ENCODE data around the gene AK3.
"Not testable (repeated sequence)": the region's sequence is repeated elsewhere in the genome, so short reads cannot be mapped to it uniquely, and the experiment has no call there.

AK3 gene

GRCh38 chr9:4661165-4661564, 79.8 kb downstream of the AK3 start:
- no peaks in the 10 kb centered on the region for H3K79me2 ChIP-seq (ENCODE audit: low read length)
- peak overlapping the region; percentile 70 for H3K4me3 ChIP-seq (ENCODE audit: low read length)
- H2AFZ ChIP-seq (ENCODE audit: low read length), result peak overlapping the region; percentile 42; the same call in 1 of the 2 replicates
- peak overlapping the region; percentile 55; the same call in 1 of the 2 replicates for H3K27ac ChIP-seq (ENCODE audit: low read length)
- H3K27me3 ChIP-seq (replicated peaks; ENCODE audit: insufficient read depth, low read length), result no peaks in the 10 kb centered on the region
- H3F3A ChIP-seq (ENCODE audit: insufficient read depth, low read length), result peaks cover 16% of the 10 kb centered on the region
- no peak for DNase-seq
- no peaks in the 10 kb centered on the region for H3K36me3 ChIP-seq (replicated peaks; ENCODE audit: insufficient read depth, low read length)
- peak overlapping the region; percentile 89 for H3K4me2 ChIP-seq (ENCODE audit: low read depth, low read length)
- H3K4me1 ChIP-seq (ENCODE audit: low read length), result peaks cover 24% of the 10 kb centered on the region
- H3K9ac ChIP-seq (ENCODE audit: low read length), result peak overlapping the region; percentile 61; the same call in 1 of the 2 replicates
- no peaks in the 10 kb centered on the region for H3K9me3 ChIP-seq (replicated peaks; ENCODE audit: insufficient read depth, low read length)
- no peaks in the 10 kb centered on the region for H3K9me2 ChIP-seq (replicated peaks; ENCODE audit: insufficient read depth, low read length)
- H4K20me1 ChIP-seq (ENCODE audit: insufficient read depth, low read length), result no peaks in the 10 kb centered on the region
- TF ChIP-seq CTCF (IDR thresholded peaks at IDR 0.05; ENCODE audit: low read length), result no peak
- TF ChIP-seq EZH2 (optimal IDR thresholded peaks at IDR 0.05; ENCODE audit: low read depth, low read length), result no peak
- TF ChIP-seq EZH2phosphoT487 (IDR thresholded peaks at IDR 0.05; ENCODE audit: low read length), result no peak

GRCh38 chr9:4660665-4661064, 80.3 kb downstream of the AK3 start:
- peaks cover 21% of the 10 kb centered on the region for H3K4me1 ChIP-seq (ENCODE audit: low read length)
- H4K20me1 ChIP-seq (ENCODE audit: insufficient read depth, low read length); H3K4me2 ChIP-seq (ENCODE audit: low read depth, low read length); H3K27me3 ChIP-seq (replicated peaks; ENCODE audit: insufficient read depth, low read length); H3K4me3 ChIP-seq (ENCODE audit: low read length); H3K9ac ChIP-seq (ENCODE audit: low read length); H3K9me2 ChIP-seq (replicated peaks; ENCODE audit: insufficient read depth, low read length); H3K36me3 ChIP-seq (replicated peaks; ENCODE audit: insufficient read depth, low read length); DNase-seq; H3K27ac ChIP-seq (ENCODE audit: low read length); H3K79me2 ChIP-seq (ENCODE audit: low read length); H2AFZ ChIP-seq (ENCODE audit: low read length); H3K9me3 ChIP-seq (replicated peaks; ENCODE audit: insufficient read depth, low read length): not testable (repeated sequence)
- peaks cover 16% of the 10 kb centered on the region for H3F3A ChIP-seq (ENCODE audit: insufficient read depth, low read length)
